ENCODE measurements around the gene CAMTA1. TPM values are rescaled to one million over a fixed set of nuclear protein-coding genes. Genes with fewer than 3 reads are reported as not detected.

The CAMTA1 gene
- total and polyA plus RNA-seq, 12 donors: 123 to 265 (median 142) TPM

DNA sequence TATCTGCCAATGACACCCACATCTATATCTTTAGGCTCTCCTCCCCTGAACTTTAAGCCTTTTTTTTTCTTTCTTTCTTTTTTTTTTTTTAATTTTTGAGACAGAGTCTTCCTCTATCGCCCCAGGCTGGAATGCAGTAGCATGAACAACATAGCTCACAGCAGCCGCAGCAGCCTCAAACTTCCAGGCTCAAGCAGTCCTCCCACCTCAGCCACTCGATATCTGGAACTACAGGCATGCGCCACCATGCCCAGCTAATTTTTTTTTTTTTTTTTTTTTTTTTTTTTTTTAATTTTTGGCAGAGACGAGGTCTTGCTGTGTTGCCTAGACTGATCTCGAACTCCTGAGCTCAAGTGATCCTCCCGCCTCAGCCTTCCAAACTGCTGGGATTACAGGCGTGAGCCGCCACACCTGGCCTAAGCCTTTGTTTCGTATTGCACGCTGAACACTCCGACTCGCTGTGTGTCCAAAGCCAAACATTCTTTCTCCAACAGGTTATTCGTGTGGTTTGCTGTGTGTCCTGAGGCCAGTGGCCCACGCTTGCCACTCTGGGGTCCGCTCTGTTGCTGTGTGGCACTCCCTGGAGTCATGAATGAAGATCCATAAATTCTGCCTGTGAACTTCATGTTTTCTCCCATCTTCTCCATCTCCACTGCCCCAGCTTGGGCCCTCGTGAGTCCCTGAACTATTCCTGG is 119.4 kb downstream of the CAMTA1 start:
- Histone ChIP-seq H3K4me3 (no peak overlapping the region), H3K27ac (no peak overlapping the region), H3K27me3 (peaks cover 0 to 5% (median 0%) of the 10 kb centered on the region in 7 donors), H3K36me3 (no peaks in the 10 kb centered on the region), H3K4me1 (peaks cover 0 to 10% (median 0%) of the 10 kb centered on the region in 9 donors), H3K9me3 (no peaks in the 10 kb centered on the region)
- TF ChIP-seq, protein P1, sequence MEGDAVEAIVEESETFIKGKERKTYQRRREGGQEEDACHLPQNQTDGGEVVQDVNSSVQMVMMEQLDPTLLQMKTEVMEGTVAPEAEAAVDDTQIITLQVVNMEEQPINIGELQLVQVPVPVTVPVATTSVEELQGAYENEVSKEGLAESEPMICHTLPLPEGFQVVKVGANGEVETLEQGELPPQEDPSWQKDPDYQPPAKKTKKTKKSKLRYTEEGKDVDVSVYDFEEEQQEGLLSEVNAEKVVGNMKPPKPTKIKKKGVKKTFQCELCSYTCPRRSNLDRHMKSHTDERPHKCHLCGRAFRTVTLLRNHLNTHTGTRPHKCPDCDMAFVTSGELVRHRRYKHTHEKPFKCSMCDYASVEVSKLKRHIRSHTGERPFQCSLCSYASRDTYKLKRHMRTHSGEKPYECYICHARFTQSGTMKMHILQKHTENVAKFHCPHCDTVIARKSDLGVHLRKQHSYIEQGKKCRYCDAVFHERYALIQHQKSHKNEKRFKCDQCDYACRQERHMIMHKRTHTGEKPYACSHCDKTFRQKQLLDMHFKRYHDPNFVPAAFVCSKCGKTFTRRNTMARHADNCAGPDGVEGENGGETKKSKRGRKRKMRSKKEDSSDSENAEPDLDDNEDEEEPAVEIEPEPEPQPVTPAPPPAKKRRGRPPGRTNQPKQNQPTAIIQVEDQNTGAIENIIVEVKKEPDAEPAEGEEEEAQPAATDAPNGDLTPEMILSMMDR (IDR thresholded peaks at IDR 0.05): no peak
- 87 to 88% methylated on average over 17 of the region's 17 CpGs for WGBS, 2 donors
- ATAC-seq (no peak), DNase-seq (no peak)
- intact Hi-C loops (cut with DNase I): no loop called here

DNA sequence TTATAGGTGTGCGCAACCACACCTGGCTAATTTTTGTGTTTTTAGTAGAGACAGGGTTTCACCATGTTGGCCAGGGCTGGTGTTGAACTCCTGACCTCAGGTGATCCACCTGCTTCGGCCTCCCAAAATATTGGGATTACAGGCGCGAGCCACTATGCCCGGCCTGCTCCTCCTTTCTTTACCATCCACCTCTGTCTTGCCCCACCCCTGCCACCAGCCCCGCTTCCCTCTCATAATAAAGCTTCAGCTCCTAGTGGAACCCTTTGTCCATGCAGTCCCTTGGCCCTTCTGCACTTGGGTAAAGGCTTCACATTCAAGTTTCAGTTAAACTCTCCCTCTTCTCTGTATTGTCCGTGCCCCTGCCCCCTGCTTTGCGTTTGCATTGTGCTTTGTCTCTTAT is 120.1 kb downstream of the CAMTA1 start:
- H3K36me3 ChIP-seq: no peaks in the 10 kb centered on the region
- peaks cover 0 to 10% (median 0%) of the 10 kb centered on the region in 9 donors for H3K4me1 ChIP-seq
- DNase-seq (no peak), ATAC-seq (no peak)
- intact Hi-C loops (cut with DNase I): no loop called here
- H3K27me3 ChIP-seq: peaks cover 0 to 5% (median 0%) of the 10 kb centered on the region in 7 donors
- H3K9me3 ChIP-seq: no peaks in the 10 kb centered on the region
- TF ChIP-seq, protein P1 (IDR thresholded peaks at IDR 0.05): no peak
- 87 to 92% methylated on average over 8 of the region's 8 CpGs for whole genome bisulfite sequencing, 2 donors
- no peak overlapping the region for H3K4me3 ChIP-seq
- H3K27ac ChIP-seq: no peak overlapping the region

DNA sequence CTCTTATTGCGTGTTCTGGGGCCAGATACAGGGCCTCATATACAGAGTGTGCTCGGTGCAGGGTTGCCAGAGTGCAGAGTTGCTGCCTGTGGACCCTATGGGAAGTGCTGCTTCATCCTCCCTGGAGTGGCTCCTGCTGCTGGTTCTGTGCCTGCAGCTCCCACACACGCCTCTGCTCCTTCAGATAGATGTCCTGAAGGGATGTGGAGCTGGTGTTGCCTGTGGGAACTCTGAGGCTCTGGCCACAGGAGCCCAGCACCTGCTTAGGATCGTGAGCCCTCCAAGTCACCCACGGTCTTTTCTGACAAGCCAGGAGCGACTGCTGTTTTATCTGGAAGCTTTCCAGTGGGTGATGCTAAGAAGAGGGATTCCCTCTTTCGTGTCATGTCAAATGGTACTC is 120.5 kb downstream of the CAMTA1 start:
- Histone ChIP-seq H3K4me3 (no peak overlapping the region), H3K9me3 (no peaks in the 10 kb centered on the region), H3K36me3 (no peaks in the 10 kb centered on the region), H3K4me1 (peaks cover 0 to 12% (median 0%) of the 10 kb centered on the region in 9 donors), H3K27me3 (peaks cover 0 to 5% (median 0%) of the 10 kb centered on the region in 7 donors), H3K27ac (no peak overlapping the region)
- WGBS, 2 donors: 63 to 71% methylated on average over 7 of the region's 7 CpGs
- intact Hi-C loops (cut with DNase I): no loop called here
- ATAC-seq (no peak), DNase-seq (no peak)
- TF ChIP-seq, protein P1 (IDR thresholded peaks at IDR 0.05): no peak

DNA sequence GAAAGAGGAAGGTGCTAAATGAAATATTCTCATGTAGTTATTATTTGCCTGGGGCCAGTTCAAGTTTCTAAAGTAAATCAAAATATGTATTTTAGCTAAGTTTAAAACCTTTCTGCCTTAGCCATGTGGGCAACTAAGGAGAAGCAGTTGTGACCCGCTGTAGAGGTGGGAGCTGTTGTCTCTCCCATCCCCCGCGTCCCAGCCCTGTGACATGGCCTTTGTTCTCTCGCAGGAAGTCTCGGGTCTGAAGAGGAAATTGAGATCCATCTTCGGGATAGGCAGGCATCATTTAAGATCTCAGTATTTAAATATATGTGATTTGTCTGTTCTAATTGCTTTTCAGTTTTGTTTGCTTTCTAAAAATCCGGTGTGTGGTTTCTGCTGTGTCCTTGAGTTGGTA is 121.5 kb downstream of the CAMTA1 start:
- peaks cover 0 to 21% (median 5%) of the 10 kb centered on the region in 9 donors for H3K4me1 ChIP-seq
- no peaks in the 10 kb centered on the region for H3K9me3 ChIP-seq
- H3K27me3 ChIP-seq: peaks cover 0 to 5% (median 0%) of the 10 kb centered on the region in 7 donors
- TF ChIP-seq, protein P1 (IDR thresholded peaks at IDR 0.05): no peak
- no peak overlapping the region for H3K4me3 ChIP-seq
- DNase-seq (no peak), ATAC-seq (no peak)
- intact Hi-C loops (cut with DNase I): no loop called here
- H3K27ac ChIP-seq: no peak overlapping the region
- WGBS, 2 donors: 47 to 52% methylated on average over 7 of the region's 7 CpGs
- no peaks in the 10 kb centered on the region for H3K36me3 ChIP-seq
